Endothelial cell of umbilical vein (primary cell): ENCODE results near the gene KIAA1210. TPM values are rescaled to one million over a fixed set of nuclear protein-coding genes. Genes with fewer than 3 reads are reported as not detected.
A peak's percentile ranks its signal among the peaks of the same experiment; 100 is the strongest.

Experiments
- BruUV-seq: library from RNA; stranded (reverse); fragments of 400-500 nt; replicated peaks from 2 replicates; lab custom pipeline; 2021; lab: Mats Ljungman, UMichigan
- CTCF ChIA-PET: fragments of 300-600, 350-600 bp; sonication (Branson Sonifier 250); formaldehyde crosslinking; loops from one replicate; lab custom pipeline; 2021; ENCODE audit warnings: antibody characterized with exemption, inconsistent platforms; lab: Charles Lee
- POLR2A ChIA-PET: fragments of 300-600, 350-600 bp; sonication (Branson Sonifier 250); formaldehyde crosslinking; loops from one replicate; lab custom pipeline; 2021; ENCODE audit warnings: antibody characterized with exemption, inconsistent platforms; lab: Charles Lee
- DNase-seq: peaks from one replicate; pipeline ENCODE4 v3.0.0-alpha.2; 2011; ENCODE audit warnings: low read depth, low spot score
- FAIRE-seq: peaks from 2 replicates; lab custom pipeline; 2011; peaks lifted over from hg19 to GRCh38; lab: Jason Lieb, UNC
- H2AFZ ChIP-seq: 2 replicates; pipeline ENCODE4 v1.6.0; 2012; ENCODE audit warnings: low read depth, low read length, control low read depth, inconsistent platforms
- H3K27ac ChIP-seq: 2 replicates; pipeline ENCODE4 v1.5.1; 2011; ENCODE audit warnings: low read depth, mild to moderate bottlenecking, control low read depth, low read length, moderate library complexity; ENCODE audit not compliant: insufficient read depth
- H3K27me3 ChIP-seq, 2 experiments: 2 replicates each; pipeline versions ENCODE4 v1.6.0 to v1.6.1; 2011; ENCODE audit warnings: low read length in 2 of 2, mixed read lengths in 1 of 2; ENCODE audit not compliant: control insufficient read depth in 2 of 2, insufficient read depth in 2 of 2
- H3K36me3 ChIP-seq, 2 experiments: 2 replicates in 1 of 2; 3 replicates in 1 of 2; pipeline ENCODE4 v1.5.1; 2011; ENCODE audit warnings: low read length in 2 of 2, mild to moderate bottlenecking in 1 of 2, moderate library complexity in 1 of 2; ENCODE audit not compliant: control insufficient read depth in 2 of 2, insufficient read depth in 2 of 2; ENCODE audit errors: extremely low read depth in 1 of 2
- H3K4me1 ChIP-seq: 3 replicates; pipeline ENCODE4 v1.5.1; 2011; ENCODE audit warnings: mild to moderate bottlenecking, low read length; ENCODE audit not compliant: control insufficient read depth, insufficient read depth; ENCODE audit errors: extremely low read depth
- H3K4me2 ChIP-seq: 2 replicates; pipeline ENCODE4 v1.6.1; 2011; ENCODE audit warnings: low read length, control low read depth, mixed read lengths; ENCODE audit not compliant: insufficient read depth
- H3K4me3 ChIP-seq, 3 experiments: fragments of 200-600 bp in 1 of 3; sonication (generic), shearing (Covaris generic) in 1 of 3; replicated peaks in 1 of 3; 2 replicates each; pipeline ENCODE4 v1.5.1; 2011 to 2016; ENCODE audit warnings: control low read depth in 3 of 3, low read length in 3 of 3, mild to moderate bottlenecking in 2 of 3, inconsistent platforms in 1 of 3, low read depth in 1 of 3, moderate library complexity in 1 of 3; ENCODE audit not compliant: insufficient read depth in 1 of 3
- H3K79me2 ChIP-seq: 2 replicates; pipeline ENCODE4 v1.6.0; 2012; ENCODE audit warnings: low read length, inconsistent platforms; ENCODE audit not compliant: control insufficient read depth, insufficient read depth
- H3K9ac ChIP-seq: replicated peaks from 2 replicates; pipeline ENCODE3; 2011; ENCODE audit warnings: low read length, control low read depth; ENCODE audit not compliant: insufficient read depth; ENCODE audit errors: extremely low read depth
- H3K9me1 ChIP-seq: replicated peaks from 3 replicates; pipeline ENCODE4 v1.6.0; 2011; ENCODE audit warnings: mild to moderate bottlenecking, low read length; ENCODE audit not compliant: control insufficient read depth, insufficient read depth; ENCODE audit errors: extremely low read depth
- H3K9me3 ChIP-seq: replicated peaks from 2 replicates; pipeline ENCODE4 v1.5.1; 2012; ENCODE audit warnings: low read length, inconsistent platforms; ENCODE audit not compliant: control insufficient read depth, insufficient read depth
- H4K20me1 ChIP-seq: replicated peaks from 2 replicates; pipeline ENCODE3; 2011; ENCODE audit warnings: mild to moderate bottlenecking, low read length; ENCODE audit not compliant: control insufficient read depth, insufficient read depth; ENCODE audit errors: extremely low read depth
- CTCF ChIP-seq, 2 donors: IDR thresholded peaks; 1 replicate in 1 of 2; 2 replicates in 1 of 2; pipeline ENCODE4 v1.5.1; 2011; ENCODE audit warnings: low read length in 2 of 2, mild to moderate bottlenecking in 2 of 2, moderate library complexity in 2 of 2, control low read depth in 1 of 2, inconsistent platforms in 1 of 2, low read depth in 1 of 2; ENCODE audit not compliant: insufficient read depth in 1 of 2; ENCODE audit errors: extremely low read depth in 1 of 2
- EZH2 ChIP-seq: IDR thresholded peaks from 2 replicates; pipeline ENCODE4 v1.6.1; 2012; ENCODE audit warnings: borderline replicate concordance, low read depth, mild to moderate bottlenecking, moderate library complexity, low read length, inconsistent platforms; ENCODE audit not compliant: severe bottlenecking
- FOS ChIP-seq: IDR thresholded peaks from 2 replicates; pipeline ENCODE4 v1.6.1; 2011; ENCODE audit warnings: mild to moderate bottlenecking, low read length, moderate library complexity, borderline replicate concordance; ENCODE audit not compliant: insufficient read depth
- GATA2 ChIP-seq: IDR thresholded peaks from 2 replicates; pipeline ENCODE4 v1.7.0; 2011; ENCODE audit warnings: low read depth, mild to moderate bottlenecking, moderate library complexity, mixed read lengths, low read length; ENCODE audit not compliant: insufficient read length, insufficient read depth
- JUN ChIP-seq: IDR thresholded peaks from 2 replicates; pipeline ENCODE4 v1.6.1; 2011; ENCODE audit warnings: borderline replicate concordance, low read depth; ENCODE audit not compliant: insufficient read length, insufficient read depth
- MAX ChIP-seq: IDR thresholded peaks from 2 replicates; pipeline ENCODE4 v1.6.1; 2011; ENCODE audit not compliant: insufficient read depth, insufficient read length
- MYC ChIP-seq: IDR thresholded peaks from one replicate; pipeline ENCODE4 v1.6.1; 2011; ENCODE audit warnings: mild to moderate bottlenecking, low read depth, low read length
- POLR2A ChIP-seq: IDR thresholded peaks from 2 replicates; pipeline ENCODE4 v1.6.1; 2012; ENCODE audit warnings: low read depth, mild to moderate bottlenecking, control low read depth, low read length
- POLR2AphosphoS5 ChIP-seq: IDR thresholded peaks from 2 replicates; pipeline ENCODE4 v1.6.1; 2012; ENCODE audit warnings: low read depth, mild to moderate bottlenecking, control low read depth, low read length, moderate library complexity; ENCODE audit not compliant: insufficient read depth
- dilution Hi-C: fragments of 300-500 bp; cut with MboI; formaldehyde crosslinking; loops from one replicate; pipeline ENCODE4 v1.15.0; 2019; ENCODE audit warnings: low sequenced_read_pairs; ENCODE audit not compliant: extremely low pct_ligation_motif_present
- intact Hi-C: fragments of 100-400 bp; cut with micrococcal nuclease; formaldehyde crosslinking; loops from one replicate; pipeline ENCODE4 v1.10.0; 2022
- polyA plus RNA-seq, 4 experiments: library from polyadenylated mRNA; depleted of rRNA in 3 of 4; stranded (reverse) in 3 of 4; unstranded in 1 of 4; fragments of >200 nt; gene quantifications; 2 replicates each; pipeline versions ENCODE4 v1.2.1 to v1.2.3, GENCODE V29; 2011 to 2012; ENCODE audit warnings: missing spikeins in 1 of 4
- total RNA-seq: library from RNA; stranded (reverse); gene quantifications from 2 replicates; pipeline ENCODE4 v1.2.3, GENCODE V29; 2021

KIAA1210 gene
- total and polyA plus RNA-seq, 2 donors (not counting 3 experiments of a cell fraction or from before 2014, with no cell fraction given), result not detected

GRCh38 chrX:119145241-119145653, 17.6 kb upstream of the KIAA1210 start:
- H3K27ac ChIP-seq, result no peak overlapping the region
- H3K36me3 ChIP-seq, result no peaks in the 10 kb centered on the region
- DNase-seq (no peak), FAIRE-seq (no peak)
- H2AFZ ChIP-seq, result no peak overlapping the region
- no peaks in the 10 kb centered on the region for H4K20me1 ChIP-seq
- BruUV-seq, result no TSS peak
- no peaks in the 10 kb centered on the region for H3K27me3 ChIP-seq
- ChIA-PET CTCF (no interaction called here), POLR2A (no interaction called here)
- no peaks in the 10 kb centered on the region for H3K79me2 ChIP-seq
- H3K4me2 ChIP-seq, result no peak overlapping the region
- intact Hi-C loops, result loop anchor here (1.0 kb wide), 1 partner anchor 73 kb away; no protein-coding TSS in a partner anchor
- dilution Hi-C loops, result no loop called here
- no peaks in the 10 kb centered on the region for H3K9me1 ChIP-seq
- H3K9me3 ChIP-seq, result no peaks in the 10 kb centered on the region
- TF ChIP-seq CTCF (IDR thresholded peaks at IDR 0.05; ENCODE audit: extremely low read depth in 1 of 2, insufficient read depth in 1 of 2, low read depth in 1 of 2, low read length in 2 of 2) (peak; percentile 11 to 16), GATA2 (no peak)
- no peaks in the 10 kb centered on the region for H3K4me1 ChIP-seq
- no peak overlapping the region for H3K9ac ChIP-seq
- no peak overlapping the region for H3K4me3 ChIP-seq

- H3K27ac ChIP-seq, result no peak overlapping the region
- CTCF ChIA-PET, result no interaction called here
- no peak for DNase-seq
- BruUV-seq, result no TSS peak
- no peaks in the 10 kb centered on the region for H3K9me1 ChIP-seq
- H3K4me2 ChIP-seq, result no peak overlapping the region
- POLR2A ChIA-PET, result no interaction called here
- no peaks in the 10 kb centered on the region for H4K20me1 ChIP-seq
- H2AFZ ChIP-seq, result no peak overlapping the region
- TF ChIP-seq CTCF (IDR thresholded peaks at IDR 0.05; ENCODE audit: extremely low read depth in 1 of 2, insufficient read depth in 1 of 2, low read depth in 1 of 2, low read length in 2 of 2), result no peak
- TF ChIP-seq POLR2AphosphoS5, result no peak
- no peak for TF ChIP-seq MAX
- no peak for TF ChIP-seq MYC
- TF ChIP-seq EZH2, result no peak
- TF ChIP-seq GATA2, result no peak
- no peak for TF ChIP-seq FOS
- no peak for TF ChIP-seq POLR2A
- no peak for TF ChIP-seq JUN
- no peak overlapping the region for H3K4me3 ChIP-seq
- intact Hi-C loops, result no loop called here
- dilution Hi-C loops, result no loop called here
- no peaks in the 10 kb centered on the region for H3K36me3 ChIP-seq
- H3K9me3 ChIP-seq, result no peaks in the 10 kb centered on the region
- no peaks in the 10 kb centered on the region for H3K79me2 ChIP-seq
- H3K9ac ChIP-seq, result no peak overlapping the region
- no peaks in the 10 kb centered on the region for H3K4me1 ChIP-seq
- H3K27me3 ChIP-seq, result no peaks in the 10 kb centered on the region
- no peak for FAIRE-seq
Measured at GRCh38 chrX:119134466-119134865, 6.9 kb upstream of the KIAA1210 start.
